Measurements from ENCODE around the gene SLC6A5. TPM values are rescaled to one million over a fixed set of nuclear protein-coding genes. Genes with fewer than 3 reads are reported as not detected.
"Not testable (repeated sequence)": the region's sequence is repeated elsewhere in the genome, so short reads cannot be mapped to it uniquely, and the experiment has no call there.

The SLC6A5 gene
- total RNA-seq, 6 donors from 2014 or later = not detected

GRCh38 chr11:20566591-20567434, 32.6 kb upstream of the SLC6A5 start:
- Histone ChIP-seq H3K27me3 (no peaks in the 10 kb centered on the region), H3K4me1 (no peaks in the 10 kb centered on the region), H3K4me3 (no peak overlapping the region), H3K36me3 (no peaks in the 10 kb centered on the region), H3K9me3 (no peaks in the 10 kb centered on the region), H3K27ac (no peak overlapping the region)
- ATAC-seq (ENCODE audit: low FRiP score in 2 of 2) = peak in 1 of 2 donors; percentile 29
- DNase-seq = no peak
- TF ChIP-seq POLR2AphosphoS5 (IDR thresholded peaks at IDR 0.05) (no peak), CTCF (IDR thresholded peaks at IDR 0.05) (no peak), POLR2A (IDR thresholded peaks at IDR 0.05) (no peak), EP300 (IDR thresholded peaks at IDR 0.05) (no peak)
- 73 to 76% methylated on average over 5 of the region's 5 CpGs for WGBS, 2 donors

GRCh38 chr11:20579725-20580124, 19.7 kb upstream of the SLC6A5 start:
- 90 to 91% methylated on average over 4 of the region's 4 CpGs for WGBS, 2 donors
- not testable (repeated sequence) for H3K9me3 ChIP-seq; ATAC-seq (ENCODE audit: low FRiP score in 2 of 2); H3K27ac ChIP-seq; H3K4me1 ChIP-seq; DNase-seq; H3K4me3 ChIP-seq; H3K36me3 ChIP-seq; H3K27me3 ChIP-seq

GRCh38 chr11:20583201-20583600, 16.2 kb upstream of the SLC6A5 start:
- DNase-seq (no peak), ATAC-seq (ENCODE audit: low FRiP score in 2 of 2) (no peak)
- no peaks in the 10 kb centered on the region for H3K4me1 ChIP-seq
- TF ChIP-seq POLR2AphosphoS5 (IDR thresholded peaks at IDR 0.05) = no peak
- no peak for TF ChIP-seq POLR2A (IDR thresholded peaks at IDR 0.05)
- no peak for TF ChIP-seq EP300 (IDR thresholded peaks at IDR 0.05)
- no peak for TF ChIP-seq CTCF (IDR thresholded peaks at IDR 0.05)
- H3K27me3 ChIP-seq = no peaks in the 10 kb centered on the region
- no peaks in the 10 kb centered on the region for H3K9me3 ChIP-seq
- no peak overlapping the region for H3K4me3 ChIP-seq
- H3K27ac ChIP-seq = no peak overlapping the region
- H3K36me3 ChIP-seq = no peaks in the 10 kb centered on the region
- WGBS, 2 donors = 68 to 72% methylated on average over 5 of the region's 5 CpGs

DNA sequence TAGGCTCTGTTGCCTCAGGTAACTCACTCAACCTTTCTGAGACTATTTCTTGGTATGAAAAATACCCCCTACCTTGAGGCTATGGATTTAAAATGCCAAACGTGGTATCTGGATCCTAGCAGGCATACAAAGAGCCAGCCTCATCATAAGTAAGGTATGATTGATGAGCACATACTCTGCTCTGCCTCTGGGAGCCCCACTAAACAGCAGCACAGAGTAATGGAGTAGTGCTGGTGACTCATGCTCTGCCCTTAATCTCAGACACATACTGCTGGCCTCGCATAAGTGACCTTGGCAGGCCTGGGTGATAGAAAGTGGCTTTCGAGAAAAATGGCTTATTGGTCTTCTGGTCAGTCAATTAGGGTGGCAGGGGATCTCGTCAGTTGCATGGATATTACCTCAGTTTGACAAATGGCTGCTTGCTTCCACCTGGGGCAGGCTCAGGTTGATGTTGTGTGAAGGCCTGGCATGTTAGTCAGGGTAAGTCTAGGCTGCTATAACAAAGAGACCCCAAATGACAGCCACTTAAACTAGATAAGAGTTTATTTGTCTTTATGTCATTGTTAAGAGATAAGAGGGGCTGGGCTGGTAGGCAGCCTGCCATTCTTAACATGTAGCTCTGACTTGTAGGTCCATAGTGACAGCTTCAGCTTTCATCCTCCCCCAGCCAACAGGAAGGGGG, 15.2 kb upstream of the SLC6A5 start:
- 70 to 88% methylated on average over 3 to 4 of the region's 4 CpGs for WGBS, 2 donors
- H3K36me3 ChIP-seq = no peaks in the 10 kb centered on the region
- no peaks in the 10 kb centered on the region for H3K9me3 ChIP-seq
- no peak overlapping the region for H3K27ac ChIP-seq
- H3K4me3 ChIP-seq = no peak overlapping the region
- ATAC-seq (ENCODE audit: low FRiP score in 2 of 2) (no peak), DNase-seq (no peak)
- H3K4me1 ChIP-seq = no peaks in the 10 kb centered on the region
- no peak for TF ChIP-seq CTCF (IDR thresholded peaks at IDR 0.05)
- TF ChIP-seq POLR2A (IDR thresholded peaks at IDR 0.05) = no peak
- TF ChIP-seq EP300 (IDR thresholded peaks at IDR 0.05) = no peak
- TF ChIP-seq POLR2AphosphoS5 (IDR thresholded peaks at IDR 0.05) = no peak
- H3K27me3 ChIP-seq = no peaks in the 10 kb centered on the region

- no peaks in the 10 kb centered on the region for H3K9me3 ChIP-seq
- DNase-seq = no peak
- H3K4me1 ChIP-seq = no peaks in the 10 kb centered on the region
- no peak overlapping the region for H3K27ac ChIP-seq
- TF ChIP-seq EP300 (IDR thresholded peaks at IDR 0.05) = no peak
- TF ChIP-seq CTCF (IDR thresholded peaks at IDR 0.05) = no peak
- no peak for TF ChIP-seq POLR2AphosphoS5 (IDR thresholded peaks at IDR 0.05)
- no peak for TF ChIP-seq POLR2A (IDR thresholded peaks at IDR 0.05)
- WGBS, 2 donors = 64 to 84% methylated on average over 6 of the region's 6 CpGs
- no peaks in the 10 kb centered on the region for H3K36me3 ChIP-seq
- ATAC-seq (ENCODE audit: low FRiP score in 2 of 2) = no peak
- H3K27me3 ChIP-seq = no peaks in the 10 kb centered on the region
- no peak overlapping the region for H3K4me3 ChIP-seq
Observed at GRCh38 chr11:20589796-20590195, 9.6 kb upstream of the SLC6A5 start.
